ENCODE measurements around the gene UPF2. TPM values are rescaled to one million over a fixed set of nuclear protein-coding genes. Genes with fewer than 3 reads are reported as not detected.

UPF2 gene
- total and polyA plus RNA-seq, 2 of the 13 experiments (the other 11 are each of a cell fraction or from before 2014, with no cell fraction given) = 6.2 to 14.5 TPM

DNA sequence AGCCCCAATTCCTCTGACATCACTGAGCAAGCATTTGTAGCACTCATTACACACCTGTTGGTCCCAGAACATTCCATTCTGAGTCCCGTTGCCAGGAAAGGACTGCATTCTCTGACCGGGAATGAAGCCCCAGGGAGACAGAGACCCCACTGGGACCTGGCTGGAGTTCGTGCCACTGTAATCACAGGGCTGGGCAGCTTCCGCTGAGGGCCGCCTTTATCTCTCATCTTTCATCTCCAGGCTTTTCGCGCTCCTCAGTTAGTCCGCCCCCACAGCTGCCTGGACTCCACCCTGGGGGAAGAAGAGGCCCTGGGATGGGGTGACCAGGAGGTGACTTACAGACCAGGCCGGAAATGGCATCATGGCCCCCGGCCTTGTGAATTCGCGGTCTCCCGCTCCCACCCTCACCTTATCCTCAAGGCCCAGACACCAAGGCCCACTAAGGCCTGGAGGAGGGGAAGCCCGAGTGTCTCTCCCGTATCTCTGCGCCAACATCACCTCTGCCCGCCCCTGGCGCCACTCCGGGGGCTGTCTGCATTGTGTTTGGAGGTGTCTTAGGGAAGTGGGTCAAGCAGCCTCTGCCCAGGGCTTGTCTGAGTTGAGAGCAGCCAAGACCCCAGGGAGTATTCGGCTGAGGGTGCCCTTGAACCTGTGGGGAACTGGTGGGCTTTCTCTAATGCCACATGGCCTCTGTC lies 144.1 kb downstream of the UPF2 start (continued):
- TF ChIP-seq MIXL1 (CRISPR knock-in tag; IDR thresholded peaks at IDR 0.05) (no peak), ZNF326 (CRISPR knock-in tag; IDR thresholded peaks at IDR 0.05; ENCODE audit: borderline replicate concordance) (no peak), ZMYM2 (CRISPR knock-in tag; IDR thresholded peaks at IDR 0.05) (no peak), BORCS8-MEF2B (CRISPR knock-in tag; IDR thresholded peaks at IDR 0.05) (no peak), RXRA (CRISPR knock-in tag; IDR thresholded peaks at IDR 0.05) (peak; percentile 58; the same call in 1 of the 2 replicates), ZNF790 (CRISPR knock-in tag; IDR thresholded peaks at IDR 0.05; ENCODE audit: borderline replicate concordance) (no peak), ZNF557 (CRISPR knock-in tag; IDR thresholded peaks at IDR 0.05) (no peak), HMG20A (CRISPR knock-in tag; IDR thresholded peaks at IDR 0.05; ENCODE audit: borderline replicate concordance) (peak; percentile 55; the same call in 1 of the 2 replicates), PHF21A (CRISPR knock-in tag; IDR thresholded peaks at IDR 0.05) (0 out of 2 replicates have a peak, but pooled peaks have one; percentile 40), SRSF9 (IDR thresholded peaks at IDR 0.05; ENCODE audit: borderline replicate concordance, insufficient read depth, low read depth, low read length, poor library complexity, severe bottlenecking) (no peak), GLI4 (CRISPR knock-in tag; IDR thresholded peaks at IDR 0.05; ENCODE audit: borderline replicate concordance) (no peak), NFE2L1 (CRISPR knock-in tag; IDR thresholded peaks at IDR 0.05; ENCODE audit: borderline replicate concordance) (no peak), KMT2A (CRISPR knock-in tag; IDR thresholded peaks at IDR 0.05) (no peak), CREB1 (IDR thresholded peaks at IDR 0.05) (peak; percentile 36; the same call in 1 of the 2 replicates), CREB1 (CRISPR knock-in tag; IDR thresholded peaks at IDR 0.05) (no peak; the same call in 1 of the 2 replicates), TCF7L2 (IDR thresholded peaks at IDR 0.05; ENCODE audit: low read depth, low read length) (no peak), KLF6 (CRISPR knock-in tag; IDR thresholded peaks at IDR 0.05) (no peak), GTF3A (CRISPR knock-in tag; conservative IDR thresholded peaks at IDR 0.05) (no peak), JUND (CRISPR knock-in tag; IDR thresholded peaks at IDR 0.05) (peak; percentile 58; the same call in 1 of the 2 replicates), HNF4G (IDR thresholded peaks at IDR 0.05; ENCODE audit: borderline replicate concordance, low read depth, low read length) (no peak), HNF4G (CRISPR knock-in tag; IDR thresholded peaks at IDR 0.05; ENCODE audit: borderline replicate concordance, low read depth) (no peak), PLRG1 (conservative IDR thresholded peaks at IDR 0.05) (no peak), ZSCAN20 (CRISPR knock-in tag; IDR thresholded peaks at IDR 0.05; ENCODE audit: borderline replicate concordance) (no peak), JARID2 (CRISPR knock-in tag; IDR thresholded peaks at IDR 0.05; ENCODE audit: insufficient replicate concordance) (no peak)
- TF ChIP-seq, protein P1, sequence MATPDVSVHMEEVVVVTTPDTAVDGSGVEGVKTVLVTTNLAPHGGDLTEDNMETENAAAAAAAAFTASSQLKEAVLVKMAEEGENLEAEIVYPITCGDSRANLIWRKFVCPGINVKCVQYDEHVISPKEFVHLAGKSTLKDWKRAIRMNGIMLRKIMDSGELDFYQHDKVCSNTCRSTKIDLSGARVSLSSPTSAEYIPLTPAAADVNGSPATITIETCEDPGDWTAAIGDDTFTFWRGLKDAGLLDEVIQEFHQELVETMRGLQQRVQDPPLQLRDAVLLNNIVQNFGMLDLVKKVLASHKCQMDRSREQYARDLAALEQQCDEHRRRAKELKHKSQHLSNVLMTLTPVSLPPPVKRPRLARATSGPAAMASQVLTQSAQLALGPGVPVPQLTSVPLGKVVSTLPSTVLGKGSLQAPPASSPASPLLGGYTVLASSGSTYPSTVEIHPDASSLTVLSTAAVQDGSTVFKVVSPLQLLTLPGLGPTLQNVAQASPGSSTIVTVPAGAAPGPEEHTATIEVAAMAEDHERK (CRISPR knock-in tag; IDR thresholded peaks at IDR 0.05; ENCODE audit: low read depth) = no peak
- TF ChIP-seq, protein P2, sequence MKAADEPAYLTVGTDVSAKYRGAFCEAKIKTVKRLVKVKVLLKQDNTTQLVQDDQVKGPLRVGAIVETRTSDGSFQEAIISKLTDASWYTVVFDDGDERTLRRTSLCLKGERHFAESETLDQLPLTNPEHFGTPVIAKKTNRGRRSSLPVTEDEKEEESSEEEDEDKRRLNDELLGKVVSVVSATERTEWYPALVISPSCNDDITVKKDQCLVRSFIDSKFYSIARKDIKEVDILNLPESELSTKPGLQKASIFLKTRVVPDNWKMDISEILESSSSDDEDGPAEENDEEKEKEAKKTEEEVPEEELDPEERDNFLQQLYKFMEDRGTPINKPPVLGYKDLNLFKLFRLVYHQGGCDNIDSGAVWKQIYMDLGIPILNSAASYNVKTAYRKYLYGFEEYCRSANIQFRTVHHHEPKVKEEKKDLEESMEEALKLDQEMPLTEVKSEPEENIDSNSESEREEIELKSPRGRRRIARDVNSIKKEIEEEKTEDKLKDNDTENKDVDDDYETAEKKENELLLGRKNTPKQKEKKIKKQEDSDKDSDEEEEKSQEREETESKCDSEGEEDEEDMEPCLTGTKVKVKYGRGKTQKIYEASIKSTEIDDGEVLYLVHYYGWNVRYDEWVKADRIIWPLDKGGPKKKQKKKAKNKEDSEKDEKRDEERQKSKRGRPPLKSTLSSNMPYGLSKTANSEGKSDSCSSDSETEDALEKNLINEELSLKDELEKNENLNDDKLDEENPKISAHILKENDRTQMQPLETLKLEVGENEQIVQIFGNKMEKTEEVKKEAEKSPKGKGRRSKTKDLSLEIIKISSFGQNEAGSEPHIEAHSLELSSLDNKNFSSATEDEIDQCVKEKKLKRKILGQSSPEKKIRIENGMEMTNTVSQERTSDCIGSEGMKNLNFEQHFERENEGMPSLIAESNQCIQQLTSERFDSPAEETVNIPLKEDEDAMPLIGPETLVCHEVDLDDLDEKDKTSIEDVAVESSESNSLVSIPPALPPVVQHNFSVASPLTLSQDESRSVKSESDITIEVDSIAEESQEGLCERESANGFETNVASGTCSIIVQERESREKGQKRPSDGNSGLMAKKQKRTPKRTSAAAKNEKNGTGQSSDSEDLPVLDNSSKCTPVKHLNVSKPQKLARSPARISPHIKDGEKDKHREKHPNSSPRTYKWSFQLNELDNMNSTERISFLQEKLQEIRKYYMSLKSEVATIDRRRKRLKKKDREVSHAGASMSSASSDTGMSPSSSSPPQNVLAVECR (CRISPR knock-in tag; IDR thresholded peaks at IDR 0.05; ENCODE audit: borderline replicate concordance) = no peak; the same call in 1 of the 2 replicates
- TF ChIP-seq, protein P3, sequence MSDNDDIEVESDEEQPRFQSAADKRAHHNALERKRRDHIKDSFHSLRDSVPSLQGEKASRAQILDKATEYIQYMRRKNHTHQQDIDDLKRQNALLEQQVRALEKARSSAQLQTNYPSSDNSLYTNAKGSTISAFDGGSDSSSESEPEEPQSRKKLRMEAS (IDR thresholded peaks at IDR 0.05) = peak; percentile 24; the same call in 1 of the 2 replicates
